Ishikawa (cell line): ENCODE results near the gene ASB7.

Experiments used
- CEBPB ChIP-seq: IDR thresholded peaks from 2 replicates; pipeline ENCODE4 v1.6.1; 2012
- CREB1 ChIP-seq: IDR thresholded peaks from 2 replicates; pipeline ENCODE4 v1.6.1; 2012; ENCODE audit warnings: low read depth
- EP300 ChIP-seq: IDR thresholded peaks from 2 replicates; pipeline ENCODE4 v1.6.1; 2012; ENCODE audit warnings: borderline replicate concordance
- FOXM1 ChIP-seq: IDR thresholded peaks from 2 replicates; pipeline ENCODE4 v1.6.1; 2012; ENCODE audit warnings: low read depth, borderline replicate concordance
- RAD21 ChIP-seq: IDR thresholded peaks from 2 replicates; pipeline ENCODE4 v1.6.1; 2012; ENCODE audit warnings: low read depth
- REST ChIP-seq: IDR thresholded peaks from 2 replicates; pipeline ENCODE4 v1.6.1; 2012; ENCODE audit warnings: low read depth, mild to moderate bottlenecking
- TAF1 ChIP-seq: IDR thresholded peaks from 2 replicates; pipeline ENCODE4 v1.6.1; 2012; ENCODE audit warnings: low read depth, mild to moderate bottlenecking
- TEAD4 ChIP-seq: IDR thresholded peaks from 2 replicates; pipeline ENCODE4 v1.6.1; 2012
- YY1 ChIP-seq: IDR thresholded peaks from 2 replicates; pipeline ENCODE4 v1.6.1; 2012; ENCODE audit warnings: low read depth
- TF ChIP-seq, protein P1 (sequence below): IDR thresholded peaks from 2 replicates; pipeline ENCODE4 v1.6.1; 2012

DNA sequence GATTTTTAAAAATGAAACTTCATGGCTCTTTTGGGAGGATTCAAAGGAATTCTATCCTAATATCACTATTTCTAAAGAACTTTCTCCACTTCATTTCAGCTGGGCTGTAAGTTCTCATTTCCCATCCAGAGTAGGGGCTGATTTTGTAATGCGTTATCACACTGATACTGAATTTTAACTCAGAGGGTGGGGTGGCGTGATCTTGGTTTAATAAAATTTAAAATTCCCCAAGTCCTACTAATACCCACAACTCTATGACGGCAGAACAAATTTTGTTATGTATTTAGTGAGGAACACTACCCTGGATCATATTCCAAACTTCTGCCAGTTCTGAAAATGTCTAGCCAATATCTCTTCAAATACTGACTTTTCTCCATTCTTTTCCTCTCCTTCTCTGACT is 92.7 kb downstream of the ASB7 start:
- TF ChIP-seq FOXM1 (no peak), TEAD4 (no peak), YY1 (no peak), TAF1 (no peak), CREB1 (no peak), REST (no peak), EP300 (no peak), CEBPB (no peak), RAD21 (no peak)
- TF ChIP-seq, protein P1, sequence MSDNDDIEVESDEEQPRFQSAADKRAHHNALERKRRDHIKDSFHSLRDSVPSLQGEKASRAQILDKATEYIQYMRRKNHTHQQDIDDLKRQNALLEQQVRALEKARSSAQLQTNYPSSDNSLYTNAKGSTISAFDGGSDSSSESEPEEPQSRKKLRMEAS: no peak
